Measurements from ENCODE around the gene FEN1.

Gene FEN1

GRCh38 chr11:61805146-61805545 lies 12.4 kb downstream of the FEN1 start:
- no peak for DNase-seq
- intact Hi-C loops (cut with DNase I), result no loop called here

DNA sequence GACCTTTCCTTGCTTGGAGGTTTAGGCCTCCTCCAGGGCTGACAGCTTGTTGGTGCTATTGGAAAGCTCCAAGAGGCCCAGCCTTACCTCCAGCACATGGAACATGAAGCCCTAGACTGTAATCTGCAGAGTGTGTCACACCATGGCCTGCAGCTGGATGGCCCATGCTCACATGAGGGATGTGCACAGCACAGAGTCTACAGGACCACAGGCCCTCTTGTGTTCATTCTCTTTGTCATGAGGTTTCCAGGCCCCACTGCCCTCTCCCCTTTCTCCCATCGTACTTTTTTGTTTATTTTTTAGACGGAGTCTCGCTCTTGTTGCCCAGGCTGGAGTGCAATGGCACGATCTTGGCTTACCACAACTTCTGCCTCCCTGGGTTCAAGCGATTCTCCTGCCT lies 14.1 kb downstream of the FEN1 start:
- no peak for DNase-seq
- intact Hi-C loops (cut with DNase I), result no loop called here

DNA sequence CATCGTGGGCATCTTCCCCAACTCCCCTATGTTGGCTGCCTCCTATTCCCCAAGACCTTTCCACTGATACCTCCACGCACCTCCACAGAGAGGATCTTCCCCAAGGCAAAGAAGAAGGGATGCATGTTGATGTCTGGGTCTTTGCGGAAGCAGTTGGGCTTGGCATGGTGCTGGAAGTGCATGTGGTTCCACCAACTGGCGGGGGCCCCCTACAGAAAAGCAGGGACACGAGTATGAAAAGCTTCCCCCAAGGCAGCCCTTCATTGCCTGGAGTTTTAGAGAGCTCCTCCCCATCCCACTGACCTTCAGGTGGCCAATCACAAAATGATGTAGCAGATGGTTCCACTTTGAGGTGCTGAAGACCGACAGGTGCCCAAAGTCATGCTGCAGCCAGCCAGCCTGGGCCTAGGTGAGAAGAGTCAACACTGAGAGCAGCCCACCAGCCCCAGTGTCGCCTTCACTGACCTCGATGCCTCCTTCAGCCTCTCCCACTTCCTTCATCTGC lies 18.0 kb downstream of the FEN1 start:
- no peak for DNase-seq
- intact Hi-C loops (cut with DNase I), result no loop called here

DNA sequence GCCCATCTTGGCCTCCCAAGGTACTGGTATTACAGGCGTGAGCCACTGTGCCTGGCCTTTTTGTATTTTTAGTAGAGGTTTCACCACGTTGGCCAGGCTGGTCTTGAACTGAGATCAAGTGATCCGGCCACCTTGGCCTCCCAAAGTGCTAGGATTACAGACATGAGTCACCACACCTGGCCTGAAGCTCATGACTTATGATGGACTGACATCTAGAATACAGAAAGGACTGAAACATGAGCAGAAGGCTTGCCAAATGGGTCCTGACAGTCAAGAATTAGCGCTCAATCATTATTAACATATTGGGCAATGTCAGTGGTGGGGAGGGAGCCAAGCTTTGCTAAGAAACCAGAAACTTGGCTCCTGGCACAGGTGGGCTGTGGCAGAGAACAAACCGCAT lies 19.1 kb downstream of the FEN1 start:
- no peak for DNase-seq
- intact Hi-C loops (cut with DNase I), result no loop called here

GRCh38 chr11:61812736-61813411 lies 20.2 kb downstream of the FEN1 start:
- intact Hi-C loops (cut with DNase I), result no loop called here
- DNase-seq, result no peak

GRCh38 chr11:61814247-61814957 lies 21.7 kb downstream of the FEN1 start:
- DNase-seq, result peak in 40 of 42 donors; percentile 21 to 79 (median 62)
- intact Hi-C loops (cut with DNase I), result no loop called here

DNA sequence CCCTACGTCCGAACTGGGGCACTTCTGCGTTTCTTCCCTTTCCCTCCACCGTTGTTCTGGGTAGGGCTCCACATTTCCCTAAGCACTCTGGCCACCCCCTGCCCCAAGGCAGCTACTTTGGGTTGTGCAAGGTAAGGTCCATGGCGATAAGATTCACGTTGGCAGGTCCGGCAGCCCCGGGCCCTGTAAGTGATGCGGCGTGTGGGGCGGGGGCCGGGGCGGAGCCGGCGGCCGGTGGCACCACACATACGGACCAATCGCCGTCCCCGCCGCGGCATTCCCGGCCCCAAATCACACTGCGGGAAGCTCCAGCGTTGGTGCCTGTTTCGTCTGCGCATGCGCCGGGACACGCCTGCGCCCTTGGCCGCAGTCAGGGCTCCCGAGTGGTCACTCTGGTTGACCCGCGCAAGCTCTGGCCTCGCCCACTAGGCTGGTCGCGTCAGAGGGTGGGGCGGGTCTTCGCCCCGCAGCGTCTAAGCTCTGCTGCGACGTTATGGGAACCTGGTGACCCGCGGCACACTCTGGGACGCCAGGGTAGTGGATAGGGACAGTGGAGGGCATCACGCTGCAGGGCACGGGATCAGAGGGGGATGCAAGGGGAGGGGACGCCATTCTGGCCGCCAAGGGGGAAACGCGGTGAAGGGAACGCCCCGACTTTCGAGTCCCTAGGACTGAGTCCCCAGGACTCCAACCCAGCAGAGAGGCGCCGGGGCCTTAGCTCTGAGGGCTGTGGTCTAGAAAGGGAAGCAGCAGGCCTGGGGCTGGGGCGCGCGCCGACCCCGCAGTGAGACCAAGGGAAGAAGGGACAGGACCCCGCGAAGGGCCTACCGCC lies 22.5 kb downstream of the FEN1 start:
- DNase-seq, result peak; percentile 93 to 99 (median 97)
- intact Hi-C loops (cut with DNase I), result no loop called here

- DNase-seq, result peak; percentile 37 to 84 (median 68)
- intact Hi-C loops (cut with DNase I), result no loop called here
Observed at GRCh38 chr11:61815790-61816735, 23.4 kb downstream of the FEN1 start.

GRCh38 chr11:61816736-61817455 lies 24.2 kb downstream of the FEN1 start, which contains the start of gene FADS1:
TSS of gene FADS1 (minus strand) at chr11:61817003. CDS start at chr11:61816929, 74 bp downstream.
- intact Hi-C loops (cut with DNase I), result no loop called here
- peak; percentile 89 to 98 (median 95) for DNase-seq

- intact Hi-C loops (cut with DNase I), result no loop called here
Observed at GRCh38 chr11:61817471-61818202, 24.9 kb downstream of the FEN1 start.

DNA sequence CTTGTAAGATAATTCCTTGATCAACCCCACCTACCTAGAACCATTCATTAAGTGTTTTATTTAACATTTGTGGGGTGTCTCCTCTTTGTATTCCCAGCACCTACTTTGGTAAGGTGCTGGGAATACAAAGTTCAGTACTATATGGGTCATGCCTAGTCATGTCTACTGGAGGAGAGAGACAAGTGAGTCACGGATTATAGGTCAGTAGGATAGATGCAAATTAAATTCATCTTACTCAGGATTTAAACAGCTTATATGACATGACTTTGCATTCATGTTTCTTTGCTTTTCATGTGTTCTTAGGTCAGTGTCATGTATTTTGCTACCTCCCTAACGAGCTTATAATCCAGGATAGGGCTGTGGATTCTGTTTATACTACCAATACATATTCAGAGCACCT lies 27.5 kb downstream of the FEN1 start:
- intact Hi-C loops (cut with DNase I), result no loop called here

More at GRCh38 chr11:61817471-61818202, 24.9 kb downstream of the FEN1 start:
- DNase-seq, result no peak

GRCh38 chr11:61826930-61827570 lies 34.3 kb downstream of the FEN1 start:
- intact Hi-C loops (cut with DNase I), result no loop called here
- DNase-seq, result peak in 7 of 42 donors; percentile 15 to 55 (median 35)

More for the DNA sequence above, 27.5 kb downstream of the FEN1 start:
- DNase-seq, result no peak

- peak; percentile 83 to 98 (median 94) for DNase-seq
- intact Hi-C loops (cut with DNase I), result no loop called here
Observed at GRCh38 chr11:61827571-61828378, 35.1 kb downstream of the FEN1 start, which contains the start of gene FADS2. TSS of gene FADS2 (plus strand) at chr11:61828300. CDS start at chr11:61828391, 91 bp downstream.

DNA sequence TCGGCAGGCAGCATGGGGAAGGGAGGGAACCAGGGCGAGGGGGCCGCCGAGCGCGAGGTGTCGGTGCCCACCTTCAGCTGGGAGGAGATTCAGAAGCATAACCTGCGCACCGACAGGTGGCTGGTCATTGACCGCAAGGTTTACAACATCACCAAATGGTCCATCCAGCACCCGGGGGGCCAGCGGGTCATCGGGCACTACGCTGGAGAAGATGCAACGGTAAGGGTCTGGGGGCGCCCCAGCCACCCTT lies 35.6 kb downstream of the FEN1 start:
- peak in 1 of 42 donors; percentile 49 for DNase-seq

DNA sequence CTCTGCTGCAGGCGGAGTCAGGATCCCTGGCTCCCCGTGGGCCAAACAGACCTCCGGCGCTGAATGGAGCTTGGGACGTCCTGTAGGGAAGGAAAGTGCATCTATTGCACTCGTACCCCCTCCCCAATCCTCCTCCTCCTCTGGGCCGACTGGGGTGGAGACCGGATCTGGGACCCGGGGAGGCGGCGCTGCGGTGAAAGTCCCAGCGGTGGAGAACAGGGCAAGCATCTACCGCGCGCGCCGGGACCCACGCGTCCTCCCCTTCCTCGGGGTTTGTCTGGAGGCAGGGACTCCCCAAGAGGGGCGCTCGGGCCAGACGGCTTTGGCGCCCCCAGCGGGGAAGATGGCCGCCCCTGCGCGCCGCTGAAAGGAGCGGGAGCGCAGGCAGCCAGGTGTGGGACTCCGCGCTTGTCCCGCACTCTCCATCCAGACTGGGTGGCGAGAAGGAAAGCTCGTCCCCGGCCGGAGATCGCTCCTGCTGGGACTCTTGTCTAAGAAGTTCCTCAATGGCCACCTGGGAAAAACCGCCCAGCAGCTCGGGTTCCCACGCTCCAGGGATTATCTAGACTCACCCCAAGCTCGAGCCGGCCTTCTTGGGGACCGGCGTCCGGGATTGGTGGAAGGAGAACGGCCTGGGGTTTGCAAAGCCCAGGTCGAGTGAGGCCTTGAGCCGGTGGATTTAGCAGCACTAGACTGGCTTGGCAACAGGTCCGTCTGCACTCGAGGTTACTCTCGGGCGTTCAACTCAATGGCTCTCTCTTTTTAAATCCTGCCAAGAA lies 36.1 kb downstream of the FEN1 start:
- peak in 35 of 42 donors; percentile 14 to 72 (median 42) for DNase-seq
- intact Hi-C loops (cut with DNase I), result no loop called here

More for the DNA sequence above, 35.6 kb downstream of the FEN1 start:
- intact Hi-C loops (cut with DNase I), result no loop called here

All from head of caudate nucleus (tissue), 42 donors.